ENCODE measurements around the gene ZNF3.

Gene ZNF3

GRCh38 chr7:100053215-100053614, 28.3 kb downstream of the ZNF3 start:
- peak; percentile 86 for DNase-seq (ENCODE audit: low read depth)
- TF ChIP-seq CTCF (conservative IDR thresholded peaks at IDR 0.05; ENCODE audit: low read depth, low read length), result peak; percentile 56
- H3K4me3 ChIP-seq (ENCODE audit: low read depth, low read length), result no peak overlapping the region

DNA sequence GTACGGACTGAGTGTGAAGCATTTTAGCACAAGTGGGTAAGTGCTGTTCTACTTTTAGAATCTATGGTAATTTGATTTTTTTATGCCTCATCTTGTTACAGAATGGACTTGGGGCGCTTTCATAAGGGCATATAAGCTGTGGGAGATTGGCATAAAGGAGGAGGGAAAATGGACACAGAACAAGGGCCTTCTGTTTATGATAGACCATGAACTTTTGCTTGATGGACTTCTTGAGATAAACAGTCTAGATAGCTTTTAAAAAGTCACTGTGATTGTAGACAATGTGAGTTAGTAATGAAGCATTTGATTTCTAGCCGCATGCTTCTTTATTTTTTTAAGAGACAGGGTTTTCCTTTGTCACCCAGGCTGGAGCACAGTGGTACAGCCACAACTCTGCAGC, 29.9 kb downstream of the ZNF3 start:
- DNase-seq (ENCODE audit: low read depth), result no peak
- no peak overlapping the region for H3K4me3 ChIP-seq (ENCODE audit: low read depth, low read length)
- TF ChIP-seq CTCF (conservative IDR thresholded peaks at IDR 0.05; ENCODE audit: low read depth, low read length), result no peak

GRCh38 chr7:100049441-100050291, 31.9 kb downstream of the ZNF3 start, which contains the start of gene ZSCAN21:
Gene ZSCAN21 (plus strand): TSS chr7:100049774. CDS start chr7:100057007, 7,233 bp downstream.
- TF ChIP-seq CTCF (conservative IDR thresholded peaks at IDR 0.05; ENCODE audit: low read depth, low read length), result no peak
- peak; percentile 86 for DNase-seq (ENCODE audit: low read depth)
- H3K4me3 ChIP-seq (ENCODE audit: low read depth, low read length), result peak within 1 kb of the TSS; percentile 95

- DNase-seq (ENCODE audit: low read depth), result no peak
- no peak overlapping the region for H3K4me3 ChIP-seq (ENCODE audit: low read depth, low read length)
- TF ChIP-seq CTCF (conservative IDR thresholded peaks at IDR 0.05; ENCODE audit: low read depth, low read length), result no peak
These were observed 32.8 kb downstream of the ZNF3 start for GRCh38 chr7:100048680-100049079.

- DNase-seq (ENCODE audit: low read depth), result no peak
- H3K4me3 ChIP-seq (ENCODE audit: low read depth, low read length), result no peak overlapping the region
- peak; percentile 13 for TF ChIP-seq CTCF (conservative IDR thresholded peaks at IDR 0.05; ENCODE audit: low read depth, low read length)
These were observed 36.8 kb downstream of the ZNF3 start for GRCh38 chr7:100044718-100045117.

DNA sequence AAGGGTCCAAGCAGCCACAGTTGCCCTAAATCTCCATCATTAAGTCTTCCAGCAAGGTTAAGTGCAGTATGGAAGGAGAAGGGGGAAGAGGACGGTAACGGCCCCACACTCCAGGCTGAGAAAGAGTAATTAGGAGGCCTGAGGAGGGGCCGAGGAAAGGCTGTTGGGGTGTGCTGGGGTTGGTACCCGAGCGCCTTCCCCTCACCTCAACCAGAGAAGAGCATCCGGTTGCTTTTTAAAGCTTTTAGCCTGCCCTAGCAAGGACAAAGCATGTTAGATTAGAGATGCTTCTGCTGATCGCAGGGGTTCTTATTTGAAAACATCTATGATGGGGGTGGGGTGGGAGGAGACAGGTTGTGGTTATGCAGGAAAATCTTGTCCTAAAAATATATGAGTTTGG, 40.9 kb downstream of the ZNF3 start:
- no peak for DNase-seq (ENCODE audit: low read depth)
- H3K4me3 ChIP-seq (ENCODE audit: low read depth, low read length), result no peak overlapping the region
- no peak for TF ChIP-seq CTCF (conservative IDR thresholded peaks at IDR 0.05; ENCODE audit: low read depth, low read length)

- TF ChIP-seq CTCF (conservative IDR thresholded peaks at IDR 0.05; ENCODE audit: low read depth, low read length), result no peak
- H3K4me3 ChIP-seq (ENCODE audit: low read depth, low read length), result no peak overlapping the region
- DNase-seq (ENCODE audit: low read depth), result no peak
These were observed 43.2 kb downstream of the ZNF3 start for GRCh38 chr7:100038326-100038725.
